ENCODE results near the gene KIF18B.

The KIF18B gene

DNA sequence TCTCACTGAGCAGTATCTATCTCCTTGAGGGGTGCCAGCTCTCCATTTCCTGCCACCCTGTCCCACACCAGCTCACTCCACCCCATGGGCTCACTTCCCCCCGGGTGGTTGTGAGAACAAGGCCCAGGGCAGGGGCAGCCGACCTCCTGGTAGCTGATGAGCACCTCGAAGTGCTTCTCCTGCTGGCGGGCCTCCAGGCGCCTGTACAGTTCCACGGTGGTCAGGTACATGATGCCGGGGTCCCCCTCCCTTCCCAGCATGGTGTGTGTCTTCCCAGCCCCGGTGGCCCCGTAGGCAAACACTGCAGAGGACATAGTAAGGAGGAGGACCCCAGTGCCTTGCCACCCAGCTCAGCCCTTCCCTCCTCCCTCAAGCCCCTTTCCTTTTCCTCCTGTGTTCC lies 12.5 kb downstream of the KIF18B start:
- DNase-seq: no peak

- DNase-seq: no peak
These were observed 12.8 kb downstream of the KIF18B start for GRCh38 chr17:44934745-44935105.

DNA sequence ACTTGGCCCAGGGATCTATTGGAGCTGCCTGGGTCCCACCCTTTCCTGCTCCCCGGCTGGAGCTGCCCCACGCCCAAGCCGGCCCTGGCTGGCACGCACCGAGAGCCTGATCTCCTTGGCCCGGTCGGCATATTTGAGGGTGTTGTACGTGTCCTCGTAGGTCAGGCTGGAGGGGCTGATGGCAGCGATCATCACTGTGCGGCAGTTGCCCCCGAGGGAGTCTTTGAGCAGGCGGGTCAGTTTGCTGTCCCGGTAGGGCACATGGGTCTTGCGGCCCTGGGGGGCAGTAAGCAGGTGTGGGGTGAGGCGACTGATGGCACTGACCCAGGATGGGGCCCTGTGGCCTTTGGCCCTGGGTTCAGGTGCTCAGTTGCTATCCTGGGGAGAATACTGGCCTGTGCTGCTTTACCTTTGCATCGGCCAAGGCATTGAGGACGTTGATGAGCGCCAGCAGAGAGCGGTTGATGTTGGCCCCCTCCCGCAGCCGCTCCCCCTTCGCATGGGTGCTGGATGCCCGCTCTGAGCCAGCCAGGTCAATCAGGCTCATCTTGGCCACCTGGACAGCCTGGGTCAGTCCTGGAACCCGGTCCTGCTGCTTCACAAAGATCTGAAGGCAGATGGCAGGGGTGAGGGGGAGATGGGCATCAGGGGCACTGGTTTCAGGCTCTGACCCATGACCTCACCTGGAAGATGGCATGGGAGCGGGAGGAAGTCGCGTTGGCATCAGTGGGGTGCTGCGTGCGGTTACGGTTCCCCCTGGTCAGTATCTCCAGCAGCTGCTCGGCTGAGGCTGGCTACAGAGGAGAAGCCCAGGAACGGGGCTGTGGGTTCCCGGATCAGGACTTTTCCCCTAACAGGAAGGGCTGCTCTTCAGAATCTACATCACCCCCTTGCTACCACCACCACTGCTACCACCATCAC lies 13.5 kb downstream of the KIF18B start:
- no peak for DNase-seq

- DNase-seq: no peak
These were observed 14.8 kb downstream of the KIF18B start for GRCh38 chr17:44932787-44933097.

DNA sequence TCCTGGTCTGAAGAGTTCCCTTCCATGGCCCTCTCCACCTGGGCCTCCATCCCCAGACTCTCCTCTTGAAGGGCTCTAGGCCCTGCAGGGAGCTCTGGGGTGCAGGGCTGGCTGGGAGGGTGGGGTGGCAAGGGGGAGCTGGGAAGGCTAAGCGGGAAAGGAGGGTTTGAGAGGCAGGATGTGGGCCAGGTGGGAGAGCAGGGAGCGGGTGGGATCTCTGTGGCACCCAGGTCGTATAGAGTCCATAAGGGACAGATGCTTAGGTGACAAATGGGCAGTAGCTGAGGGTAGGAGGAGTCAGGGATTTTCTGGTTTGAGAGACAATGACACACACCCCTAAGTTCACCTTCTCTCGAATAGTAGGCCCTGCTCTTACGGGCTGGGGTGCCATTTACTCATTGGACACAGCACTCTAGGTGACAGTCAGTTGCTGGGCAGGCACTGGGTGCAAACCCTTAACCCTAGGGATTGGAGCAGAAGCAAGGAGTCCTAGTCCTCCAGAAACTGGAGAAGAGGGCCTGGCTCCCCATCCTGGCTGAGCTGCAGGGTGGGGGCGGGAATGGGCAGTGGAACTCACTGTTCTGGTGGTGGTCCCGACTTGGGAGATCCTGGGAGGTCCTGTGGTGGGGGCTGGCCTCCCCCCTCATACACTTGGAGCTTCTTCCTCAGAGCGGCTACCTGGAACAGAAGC lies 15.3 kb downstream of the KIF18B start:
- DNase-seq: no peak

DNA sequence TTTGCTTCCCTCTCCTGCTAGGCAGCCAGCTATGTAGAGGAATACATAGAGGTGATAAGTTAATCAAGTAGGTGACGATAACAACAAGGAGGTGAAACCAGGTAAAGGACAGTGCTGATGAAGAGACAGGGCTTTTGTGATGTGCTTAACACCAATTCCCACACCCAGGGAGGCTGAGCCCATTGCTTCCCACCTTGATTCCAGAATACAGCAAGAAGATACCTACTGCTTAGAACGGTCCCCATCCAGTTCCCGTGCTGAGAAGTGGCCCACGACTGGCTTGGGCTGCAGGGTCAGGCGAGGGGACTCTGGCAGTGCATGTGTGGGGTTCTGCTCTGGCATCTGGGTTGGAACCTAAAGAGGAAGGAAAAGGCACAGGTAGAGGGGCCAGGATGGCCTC lies 16.2 kb downstream of the KIF18B start:
- no peak for DNase-seq

- no peak for DNase-seq
These were observed 16.9 kb downstream of the KIF18B start for GRCh38 chr17:44930667-44931066.

GRCh38 chr17:44928950-44929720 lies 18.4 kb downstream of the KIF18B start:
- no peak for DNase-seq

DNA sequence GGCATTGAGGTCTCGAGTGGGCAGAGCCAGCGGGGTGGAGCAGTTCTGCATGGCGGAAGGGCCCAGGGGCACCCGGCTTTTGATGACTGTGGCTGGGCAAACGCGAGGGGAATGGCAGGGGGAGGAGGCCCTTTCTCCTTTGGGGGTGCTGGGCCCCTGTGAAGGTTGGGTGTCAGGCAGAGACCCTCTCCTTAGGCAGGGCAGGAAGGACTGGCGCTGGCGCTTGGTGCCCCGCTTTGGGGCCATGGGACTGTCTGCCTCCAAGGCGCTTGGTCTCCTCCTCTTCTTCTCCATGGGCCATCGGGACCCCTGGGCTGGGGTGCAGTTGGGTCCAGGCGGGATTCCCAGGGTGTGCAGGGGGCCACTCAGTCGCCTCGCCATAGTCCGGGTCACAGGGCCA lies 19.4 kb downstream of the KIF18B start:
- no peak for DNase-seq

GRCh38 chr17:44927696-44928095 lies 19.9 kb downstream of the KIF18B start:
- no peak for DNase-seq

DNA sequence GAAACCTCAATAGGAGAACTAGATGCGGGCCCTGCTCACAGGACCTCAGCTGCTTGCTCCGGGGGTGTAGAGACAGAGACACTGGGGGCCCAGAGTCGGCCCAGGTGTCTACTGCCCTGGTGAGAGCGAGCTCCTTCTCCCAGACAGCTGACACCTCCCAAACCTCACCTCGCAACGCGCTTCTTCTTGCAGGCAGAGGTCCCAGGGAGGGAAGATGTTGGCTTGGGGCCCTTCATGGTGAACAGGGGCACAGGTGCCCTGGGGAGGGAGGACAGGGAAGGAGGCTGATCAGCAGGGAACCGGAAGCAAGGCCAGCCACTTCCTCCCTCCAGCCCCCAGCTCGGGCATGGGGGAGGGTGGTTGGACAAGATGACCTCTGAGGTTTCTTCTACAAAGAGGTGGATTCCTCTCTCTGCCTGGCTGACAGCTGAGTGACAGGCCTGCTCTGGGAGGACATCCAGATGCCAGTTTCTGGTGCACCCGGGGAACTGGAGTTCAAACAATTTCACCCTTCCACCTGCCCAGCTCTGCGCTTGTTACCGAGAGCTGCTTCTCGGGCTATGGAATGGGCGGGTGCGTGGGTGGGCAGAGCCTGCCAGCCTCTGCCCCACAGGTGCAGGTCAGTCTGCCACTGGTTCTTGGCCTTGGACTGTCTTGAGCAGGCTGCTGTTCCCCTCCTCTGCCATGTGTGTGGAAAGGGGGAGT lies 20.6 kb downstream of the KIF18B start:
- no peak for DNase-seq

- no peak for DNase-seq
These were observed 21.6 kb downstream of the KIF18B start for GRCh38 chr17:44925731-44926697.

DNA sequence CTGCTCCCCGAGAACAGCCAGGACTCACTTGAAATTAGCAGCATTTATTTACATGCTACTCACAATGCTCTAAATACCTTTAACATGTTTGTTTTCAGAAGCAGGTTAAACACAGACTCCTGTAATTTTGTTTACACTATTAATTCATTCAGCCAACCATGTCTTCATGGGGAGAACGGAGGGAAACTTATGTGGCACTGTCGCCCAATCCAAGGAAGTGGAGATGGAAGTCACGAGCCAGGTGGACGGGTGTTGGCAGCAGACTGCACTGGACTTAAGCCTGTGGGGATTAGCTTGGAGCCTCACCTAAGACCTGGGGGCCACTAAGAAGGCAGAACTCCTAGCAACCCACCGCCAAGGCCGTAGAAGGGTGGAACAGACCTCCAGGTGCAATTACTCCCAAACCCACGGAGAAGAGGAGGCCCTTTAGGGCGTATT lies 23.4 kb downstream of the KIF18B start:
- DNase-seq: no peak

DNA sequence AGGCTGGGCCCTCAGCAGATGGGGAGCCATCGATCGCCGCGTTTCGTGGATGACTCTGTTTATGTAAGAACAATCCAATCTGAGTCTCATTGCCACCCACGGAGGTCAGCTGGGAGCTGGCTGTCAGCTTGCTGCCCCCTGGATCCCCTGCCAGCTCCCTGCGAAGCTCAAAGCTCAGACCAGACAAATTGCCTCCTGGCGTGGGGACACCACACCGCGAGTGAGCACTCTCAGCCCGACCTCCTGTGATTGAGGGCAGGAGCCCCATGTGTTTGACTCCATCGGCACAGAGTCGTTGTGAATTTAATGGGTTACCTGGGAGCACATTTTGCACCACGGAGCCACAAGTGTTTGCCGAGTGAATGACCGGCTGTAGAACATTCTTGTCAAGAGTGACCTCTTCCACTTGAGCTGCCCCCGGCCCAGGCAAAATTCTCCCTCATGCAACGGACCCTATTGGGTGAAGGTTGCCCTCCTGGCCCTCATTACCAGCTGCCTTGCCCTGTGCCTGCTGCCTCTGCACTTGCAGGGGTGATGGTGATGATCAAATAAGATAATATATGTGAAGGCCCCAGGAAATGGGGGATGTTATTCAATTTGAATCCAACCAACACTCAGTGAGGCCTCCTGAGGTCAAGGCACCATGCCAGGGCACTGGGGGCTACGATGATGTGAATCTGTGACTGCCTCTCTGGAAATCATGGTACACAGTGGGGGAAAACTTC lies 24.7 kb downstream of the KIF18B start:
- DNase-seq: no peak

DNA sequence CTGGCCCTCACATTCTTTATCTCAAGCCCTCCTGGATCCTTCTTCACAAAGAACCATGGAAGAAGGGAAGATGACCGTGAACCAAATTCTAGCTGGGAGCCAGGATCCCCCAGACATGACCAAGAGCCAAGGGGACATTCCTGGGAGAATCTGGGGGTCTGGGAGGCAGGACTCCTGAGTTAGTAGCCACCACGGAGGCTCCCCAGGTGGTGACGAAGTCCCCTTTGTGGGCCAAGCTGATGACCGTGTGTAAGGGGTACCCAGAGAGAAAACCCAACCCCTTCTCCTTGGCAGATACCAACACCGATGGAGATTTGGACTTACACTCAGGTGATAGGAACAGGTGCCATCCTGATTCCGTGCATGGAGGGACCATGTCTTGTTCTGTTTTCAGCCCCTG lies 25.4 kb downstream of the KIF18B start:
- DNase-seq: no peak

GRCh38 chr17:44921122-44921882 lies 26.3 kb downstream of the KIF18B start:
- no peak for DNase-seq

DNA sequence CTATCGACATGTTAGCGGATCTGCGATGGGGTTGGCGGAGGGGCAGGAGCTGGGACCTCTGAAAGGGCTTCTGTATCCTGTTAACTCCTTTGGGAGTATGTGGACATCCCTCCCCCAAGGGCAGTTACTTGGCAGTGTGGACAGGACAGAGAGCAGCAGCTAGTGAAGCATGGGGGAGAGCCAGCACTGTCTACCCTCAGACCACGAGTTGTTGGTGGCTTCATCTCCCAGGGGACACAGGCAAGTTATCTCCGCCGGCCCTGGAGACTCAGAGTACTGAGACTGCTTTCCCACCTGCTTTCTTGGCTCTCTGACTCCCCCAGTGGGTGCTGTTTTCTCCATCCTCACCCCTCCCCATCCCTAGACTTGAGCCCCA lies 27.0 kb downstream of the KIF18B start:
- DNase-seq: no peak

GRCh38 chr17:44919885-44920564 lies 27.5 kb downstream of the KIF18B start:
- peak in 3 of 5 donors; percentile 23 to 65 (median 41) for DNase-seq

GRCh38 chr17:44919411-44919810 lies 28.2 kb downstream of the KIF18B start:
- DNase-seq: no peak

GRCh38 chr17:44918006-44918405 lies 29.6 kb downstream of the KIF18B start:
- no peak for DNase-seq

All from T-helper 1 cell (primary cell).